Endodermal cell (in vitro differentiated cells): ENCODE data around the gene AFF1. TPM values are rescaled to one million over a fixed set of nuclear protein-coding genes. Genes with fewer than 3 reads are reported as not detected.

ENCODE experiments used
- DNase-seq: peaks from one replicate; pipeline ENCODE4 v3.0.0-alpha.2; 2017
- H3K27ac ChIP-seq: 2 replicates; pipeline ENCODE4 v1.5.1; 2013; ENCODE audit warnings: mild to moderate bottlenecking, low read depth, low read length, moderate library complexity
- H3K27me3 ChIP-seq: 2 replicates; pipeline ENCODE4 v1.6.1; 2013; ENCODE audit warnings: mild to moderate bottlenecking, low read length, moderate library complexity; ENCODE audit not compliant: insufficient read depth, control insufficient read depth, poor library complexity, severe bottlenecking
- H3K36me3 ChIP-seq: 2 replicates; pipeline ENCODE4 v1.7.0; 2013; ENCODE audit warnings: mild to moderate bottlenecking, low read length, moderate library complexity; ENCODE audit not compliant: control insufficient read depth, insufficient read depth
- H3K4me1 ChIP-seq: one replicate; pipeline ENCODE4 v1.7.0; 2013; ENCODE audit warnings: low read length; ENCODE audit not compliant: control insufficient read depth, insufficient read depth
- H3K4me3 ChIP-seq: 2 replicates; pipeline ENCODE4 v1.5.1; 2013; ENCODE audit warnings: mild to moderate bottlenecking, low read length, moderate library complexity
- H3K9ac ChIP-seq: 2 replicates; pipeline ENCODE4 v1.6.1; 2013; ENCODE audit warnings: mild to moderate bottlenecking, low read length, moderate library complexity; ENCODE audit not compliant: poor library complexity, severe bottlenecking; ENCODE audit errors: extremely low read depth
- H3K9me3 ChIP-seq: 2 replicates; pipeline ENCODE4 v1.6.1; 2013; ENCODE audit warnings: mild to moderate bottlenecking, low read length, moderate library complexity; ENCODE audit not compliant: control insufficient read depth
- H3K27ac Mint-ChIP-seq: 2 replicates; pipeline ENCODE4 v1.8.0; 2020; ENCODE audit warnings: mixed read lengths
- H3K27me3 Mint-ChIP-seq: 2 replicates; pipeline ENCODE4 v1.8.0; 2021; ENCODE audit warnings: mild to moderate bottlenecking, mixed read lengths; ENCODE audit not compliant: insufficient read depth
- H3K36me3 Mint-ChIP-seq: 2 replicates; pipeline ENCODE4 v1.8.0; 2020; ENCODE audit warnings: low read depth, mixed read lengths
- H3K4me1 Mint-ChIP-seq: 2 replicates; pipeline ENCODE4 v1.8.0; 2020; ENCODE audit warnings: mixed read lengths
- H3K4me3 Mint-ChIP-seq: 2 replicates; pipeline ENCODE4 v1.8.0; 2020; ENCODE audit warnings: mild to moderate bottlenecking, moderate library complexity, mixed read lengths
- H3K9me3 Mint-ChIP-seq: 2 replicates; pipeline ENCODE4 v1.8.0; 2020; ENCODE audit warnings: mild to moderate bottlenecking, mixed read lengths
- WGBS, 2 experiments: methylation state at CpG; one replicate each; pipeline versions ENCODE4 v1.1.5 to v1.1.7; 2013; ENCODE audit warnings: missing lambda C conversion rate in 2 of 2, mixed read lengths in 1 of 2; ENCODE audit not compliant: insufficient coverage in 1 of 2, insufficient read length in 1 of 2; 5-methylcytosine and 5-hydroxymethylcytosine counted together
- total RNA-seq, 2 donors: library from RNA; stranded (reverse); fragmentation: NEBNext Ultra II Directional in 1 of 2; extraction: Animal tissue kit (Norgen Biotek cat#: 25700) in 1 of 2; gene quantifications; 2 replicates in 1 of 2; 3 replicates in 1 of 2; pipeline ENCODE4 v1.2.1, GENCODE V29; 2021
- TF ChIP-seq, protein P1 (sequence below): fragments of 200-600 bp; sonication (generic); conservative IDR thresholded peaks from 2 replicates; pipeline ENCODE4 v1.5.0; 2021; ENCODE audit warnings: antibody characterized with exemption, mild to moderate bottlenecking

AFF1 gene
- total RNA-seq, 2 donors from 2014 or later = 134 to 171 TPM

DNA sequence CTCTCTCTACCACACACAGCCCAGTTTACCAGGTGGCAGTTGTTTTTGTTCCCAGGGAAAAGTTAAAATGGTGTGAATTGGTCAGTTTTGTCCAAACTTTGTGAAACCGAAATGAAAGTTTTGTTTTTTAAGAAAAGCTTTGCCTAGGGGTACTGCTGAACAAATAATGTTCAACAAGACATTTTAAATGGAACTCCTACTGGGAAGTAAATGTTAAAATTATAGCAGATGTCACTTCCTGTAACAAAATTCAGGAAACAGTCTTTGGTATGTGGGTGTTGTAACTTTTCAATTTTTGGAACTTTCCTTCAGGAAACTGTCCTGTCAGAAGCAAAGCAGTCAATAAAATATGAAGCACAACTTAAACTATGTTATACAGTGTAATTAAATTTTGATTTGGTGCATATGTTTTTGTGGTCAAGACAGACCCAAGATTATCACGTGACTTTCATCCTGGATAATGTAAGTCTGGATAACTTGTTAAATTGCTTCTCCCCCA, 79.5 kb downstream of the AFF1 start:
- Histone ChIP-seq H3K27ac (no peak overlapping the region), H3K36me3 (no peaks in the 10 kb centered on the region), H3K4me3 (peak overlapping the region; percentile 46), H3K4me1 (peaks cover 39% of the 10 kb centered on the region), H3K27me3 (no peaks in the 10 kb centered on the region), H3K9me3 (no peaks in the 10 kb centered on the region), H3K9ac (no peak overlapping the region)
- peak overlapping the region; percentile 89 for H3K4me3 Mint-ChIP-seq
- H3K4me1 Mint-ChIP-seq = peaks cover 89% of the 10 kb centered on the region
- H3K9me3 Mint-ChIP-seq = no peaks in the 10 kb centered on the region
- TF ChIP-seq, protein P1, sequence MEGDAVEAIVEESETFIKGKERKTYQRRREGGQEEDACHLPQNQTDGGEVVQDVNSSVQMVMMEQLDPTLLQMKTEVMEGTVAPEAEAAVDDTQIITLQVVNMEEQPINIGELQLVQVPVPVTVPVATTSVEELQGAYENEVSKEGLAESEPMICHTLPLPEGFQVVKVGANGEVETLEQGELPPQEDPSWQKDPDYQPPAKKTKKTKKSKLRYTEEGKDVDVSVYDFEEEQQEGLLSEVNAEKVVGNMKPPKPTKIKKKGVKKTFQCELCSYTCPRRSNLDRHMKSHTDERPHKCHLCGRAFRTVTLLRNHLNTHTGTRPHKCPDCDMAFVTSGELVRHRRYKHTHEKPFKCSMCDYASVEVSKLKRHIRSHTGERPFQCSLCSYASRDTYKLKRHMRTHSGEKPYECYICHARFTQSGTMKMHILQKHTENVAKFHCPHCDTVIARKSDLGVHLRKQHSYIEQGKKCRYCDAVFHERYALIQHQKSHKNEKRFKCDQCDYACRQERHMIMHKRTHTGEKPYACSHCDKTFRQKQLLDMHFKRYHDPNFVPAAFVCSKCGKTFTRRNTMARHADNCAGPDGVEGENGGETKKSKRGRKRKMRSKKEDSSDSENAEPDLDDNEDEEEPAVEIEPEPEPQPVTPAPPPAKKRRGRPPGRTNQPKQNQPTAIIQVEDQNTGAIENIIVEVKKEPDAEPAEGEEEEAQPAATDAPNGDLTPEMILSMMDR = no peak
- H3K27me3 Mint-ChIP-seq = no peaks in the 10 kb centered on the region
- 60 to 77% methylated on average over 2 of the region's 2 CpGs for WGBS, 2 experiments
- DNase-seq = no peak
- H3K36me3 Mint-ChIP-seq = peaks cover 3% of the 10 kb centered on the region
- H3K27ac Mint-ChIP-seq = peak overlapping the region; percentile 81

DNA sequence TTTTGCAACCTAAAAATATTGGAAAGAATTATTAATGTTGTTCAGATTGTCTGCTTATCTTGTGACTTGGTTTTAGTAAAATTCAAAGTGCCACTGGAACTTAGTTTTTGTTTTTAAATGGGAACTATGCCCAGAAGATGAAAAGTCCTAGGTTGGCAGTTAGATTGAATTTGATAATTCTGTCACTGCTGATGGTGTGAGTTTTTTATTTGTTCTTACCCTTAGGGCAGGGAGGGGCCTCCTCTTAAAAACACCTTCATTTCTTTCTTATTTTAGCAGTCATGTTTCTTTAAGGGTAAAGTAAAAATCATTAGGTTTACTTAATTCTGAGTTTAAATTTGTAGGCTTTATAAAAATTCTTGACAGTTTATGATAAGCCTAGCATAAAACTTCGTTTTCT, 80.6 kb downstream of the AFF1 start:
- peak overlapping the region; percentile 26 for H3K4me3 Mint-ChIP-seq
- 89 to 92% methylated on average over 1 of the region's 1 CpG for WGBS, 2 experiments

DNA sequence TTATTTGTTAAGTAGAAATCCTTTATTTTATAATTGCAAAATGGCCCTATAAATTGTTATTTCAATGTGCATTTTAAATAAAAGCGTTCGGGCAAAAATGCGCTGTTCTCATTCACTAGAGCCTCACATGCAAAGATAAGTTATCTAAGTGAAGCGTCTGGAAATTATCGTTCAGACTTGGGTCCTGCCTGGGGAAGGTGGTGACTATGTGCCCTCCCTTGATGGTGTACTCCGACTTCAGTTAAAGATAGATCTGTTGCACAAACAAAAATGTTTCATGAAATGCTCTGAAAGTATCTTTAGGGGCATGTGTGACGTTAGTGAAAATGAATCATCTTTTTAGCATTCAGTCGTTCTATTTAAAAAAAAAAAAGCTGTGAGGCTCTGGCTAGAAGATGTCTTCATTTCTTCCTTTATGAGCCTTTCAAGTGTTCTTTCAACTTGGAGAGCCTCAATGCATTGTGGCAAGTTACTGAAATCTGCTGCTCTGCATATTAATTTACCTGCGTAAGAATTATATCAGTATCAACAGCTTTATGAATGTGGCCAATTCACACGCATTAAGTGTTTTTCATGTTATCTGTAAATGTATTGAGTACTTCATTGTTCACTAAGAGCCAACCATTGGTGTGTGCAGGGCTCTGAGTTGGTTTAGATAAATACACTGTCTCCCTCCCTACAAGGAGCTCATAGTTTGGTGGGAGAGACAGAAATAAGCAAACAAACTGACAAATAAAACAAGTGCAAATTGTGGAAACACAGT, 83.0 kb downstream of the AFF1 start:
- Histone ChIP-seq H3K4me3 (peak overlapping the region; percentile 47), H3K27ac (no peak overlapping the region), H3K4me1 (peaks cover 44% of the 10 kb centered on the region), H3K27me3 (no peaks in the 10 kb centered on the region), H3K36me3 (no peaks in the 10 kb centered on the region), H3K9ac (no peak overlapping the region), H3K9me3 (no peaks in the 10 kb centered on the region)
- no peak for DNase-seq
- Mint-ChIP-seq H3K36me3 (peaks cover 3% of the 10 kb centered on the region), H3K4me1 (peaks cover 80% of the 10 kb centered on the region), H3K4me3 (no peak overlapping the region), H3K27ac (peak overlapping the region; percentile 75), H3K9me3 (no peaks in the 10 kb centered on the region), H3K27me3 (no peaks in the 10 kb centered on the region)
- WGBS, 2 experiments = 88 to 91% methylated on average over 9 to 10 of the region's 10 CpGs
- TF ChIP-seq, protein P1 = no peak

More for the DNA sequence above, 80.6 kb downstream of the AFF1 start:
- H3K36me3 ChIP-seq = no peaks in the 10 kb centered on the region
- TF ChIP-seq, protein P1 = no peak
- no peaks in the 10 kb centered on the region for H3K27me3 ChIP-seq
- Mint-ChIP-seq H3K27me3 (no peaks in the 10 kb centered on the region), H3K27ac (peak overlapping the region; percentile 27), H3K9me3 (no peaks in the 10 kb centered on the region), H3K4me1 (peaks cover 88% of the 10 kb centered on the region), H3K36me3 (peaks cover 3% of the 10 kb centered on the region)
- no peak overlapping the region for H3K27ac ChIP-seq
- DNase-seq = no peak
- no peak overlapping the region for H3K9ac ChIP-seq
- peaks cover 43% of the 10 kb centered on the region for H3K4me1 ChIP-seq
- H3K4me3 ChIP-seq = peak overlapping the region; percentile 46
- H3K9me3 ChIP-seq = no peaks in the 10 kb centered on the region
